GM06990 (cell line): ENCODE data around the gene MED10.

Experiments used
- DNase-seq: peaks from one replicate; pipeline ENCODE4 v3.0.0-alpha.2; 2011; ENCODE audit not compliant: insufficient read length; ENCODE audit errors: extremely low read depth
- H3K27me3 ChIP-seq: replicated peaks from 2 replicates; pipeline ENCODE4 v1.6.0; 2011; ENCODE audit warnings: low read length; ENCODE audit not compliant: control insufficient read depth, insufficient read depth
- H3K36me3 ChIP-seq: 2 replicates; pipeline ENCODE4 v1.5.1; 2011; ENCODE audit warnings: low read length; ENCODE audit not compliant: control insufficient read depth, insufficient read depth
- H3K4me3 ChIP-seq: replicated peaks from 2 replicates; pipeline ENCODE4 v1.5.1; 2011; ENCODE audit warnings: low read depth, mild to moderate bottlenecking, control low read depth, low read length
- TF ChIP-seq, protein P1 (sequence below): IDR thresholded peaks from 2 replicates; pipeline ENCODE4 v1.5.1; 2011; ENCODE audit warnings: low read length, control low read depth, mild to moderate bottlenecking, inconsistent platforms; ENCODE audit not compliant: insufficient read depth, poor library complexity, severe bottlenecking

MED10 gene

DNA sequence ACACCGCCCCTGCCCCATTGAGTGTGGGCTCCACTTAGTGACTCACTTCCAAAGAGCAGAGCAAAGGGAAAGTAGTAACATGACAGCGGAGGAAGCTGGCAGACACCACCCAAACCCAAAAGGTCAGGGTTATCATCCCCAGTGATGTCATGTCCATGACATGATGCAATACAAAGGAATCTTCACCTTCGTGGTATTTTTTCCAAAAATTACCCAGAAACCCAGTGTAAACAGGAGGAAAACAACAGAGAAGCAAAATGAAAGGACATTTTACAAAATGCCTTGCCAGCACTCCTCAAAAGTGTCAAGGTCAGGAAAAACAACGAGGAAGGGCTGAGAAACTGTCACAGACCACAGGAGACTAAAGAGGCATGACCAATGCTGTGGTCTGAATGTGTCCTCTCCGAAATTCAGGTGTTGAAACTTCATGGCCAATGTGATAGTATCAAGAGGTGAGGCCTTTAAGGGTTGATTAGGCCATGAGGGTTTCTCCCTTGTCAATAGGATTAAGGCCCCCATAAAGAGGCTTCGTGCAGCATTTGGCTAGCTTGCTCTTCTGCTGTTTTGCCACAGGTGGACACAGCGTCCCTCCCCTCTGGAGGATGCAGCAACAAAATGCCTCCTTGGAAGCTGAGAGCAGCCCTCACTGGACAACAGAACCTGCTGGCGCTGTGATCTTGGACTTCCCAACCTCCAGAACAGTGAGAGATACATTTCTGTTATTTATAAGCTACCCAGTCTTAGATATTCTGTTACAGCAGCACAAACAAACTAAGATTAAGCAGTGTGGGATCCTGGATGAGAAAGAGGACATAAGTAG is 30.5 kb upstream of the MED10 start:
- no peaks in the 10 kb centered on the region for H3K36me3 ChIP-seq
- H3K27me3 ChIP-seq = no peaks in the 10 kb centered on the region
- DNase-seq = no peak
- H3K4me3 ChIP-seq = no peak overlapping the region
- TF ChIP-seq, protein P1, sequence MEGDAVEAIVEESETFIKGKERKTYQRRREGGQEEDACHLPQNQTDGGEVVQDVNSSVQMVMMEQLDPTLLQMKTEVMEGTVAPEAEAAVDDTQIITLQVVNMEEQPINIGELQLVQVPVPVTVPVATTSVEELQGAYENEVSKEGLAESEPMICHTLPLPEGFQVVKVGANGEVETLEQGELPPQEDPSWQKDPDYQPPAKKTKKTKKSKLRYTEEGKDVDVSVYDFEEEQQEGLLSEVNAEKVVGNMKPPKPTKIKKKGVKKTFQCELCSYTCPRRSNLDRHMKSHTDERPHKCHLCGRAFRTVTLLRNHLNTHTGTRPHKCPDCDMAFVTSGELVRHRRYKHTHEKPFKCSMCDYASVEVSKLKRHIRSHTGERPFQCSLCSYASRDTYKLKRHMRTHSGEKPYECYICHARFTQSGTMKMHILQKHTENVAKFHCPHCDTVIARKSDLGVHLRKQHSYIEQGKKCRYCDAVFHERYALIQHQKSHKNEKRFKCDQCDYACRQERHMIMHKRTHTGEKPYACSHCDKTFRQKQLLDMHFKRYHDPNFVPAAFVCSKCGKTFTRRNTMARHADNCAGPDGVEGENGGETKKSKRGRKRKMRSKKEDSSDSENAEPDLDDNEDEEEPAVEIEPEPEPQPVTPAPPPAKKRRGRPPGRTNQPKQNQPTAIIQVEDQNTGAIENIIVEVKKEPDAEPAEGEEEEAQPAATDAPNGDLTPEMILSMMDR = no peak

DNA sequence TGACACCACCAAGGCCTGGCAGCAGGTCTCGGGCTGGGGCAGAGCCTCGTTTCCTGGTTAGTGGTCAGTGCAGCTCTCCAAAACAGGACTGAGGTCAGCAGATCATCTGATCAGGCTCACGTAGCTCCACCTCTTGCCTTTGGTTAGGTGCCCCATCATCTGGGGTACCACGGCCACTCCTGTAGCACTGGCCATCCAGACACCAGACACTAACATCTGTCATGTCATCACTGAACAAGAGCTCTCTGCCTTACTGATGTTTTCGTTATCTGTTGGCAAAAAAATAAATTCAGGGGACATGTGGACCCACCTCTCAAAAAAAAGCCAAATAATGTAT is 29.9 kb upstream of the MED10 start:
- DNase-seq = no peak
- no peaks in the 10 kb centered on the region for H3K27me3 ChIP-seq
- TF ChIP-seq, protein P1 = no peak
- H3K4me3 ChIP-seq = no peak overlapping the region
- no peaks in the 10 kb centered on the region for H3K36me3 ChIP-seq

DNA sequence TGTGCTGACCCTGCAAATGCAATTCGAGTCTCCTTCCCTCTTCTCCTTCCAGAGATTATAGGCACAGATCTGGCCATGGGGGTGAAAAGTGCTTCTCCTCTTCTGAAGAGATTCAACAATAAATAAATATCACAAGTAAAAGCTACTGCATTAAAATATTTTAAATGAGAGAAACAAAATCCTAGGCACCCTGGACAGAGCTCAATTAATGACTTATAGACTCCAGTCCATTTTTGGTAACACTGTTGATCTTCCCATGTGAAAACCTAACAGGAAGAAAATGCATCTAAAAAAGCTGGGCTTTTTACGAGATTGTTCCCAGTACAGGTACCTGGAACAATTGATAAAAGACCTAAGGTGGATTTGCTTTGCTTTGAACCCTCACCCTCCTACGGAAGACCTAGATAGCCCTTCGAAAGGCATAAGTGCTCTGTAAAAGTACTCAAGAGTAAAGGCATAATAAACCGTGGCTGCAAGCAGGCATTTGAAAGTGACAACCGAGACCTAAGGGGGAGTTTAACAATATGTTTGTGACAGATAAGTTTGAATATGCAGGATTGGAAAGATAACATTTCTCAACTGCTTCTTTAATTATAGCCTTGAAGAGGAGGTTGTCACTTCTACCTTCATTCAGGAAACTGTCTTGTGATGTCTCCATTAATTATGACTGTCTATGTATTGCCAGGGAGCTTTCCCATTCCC is 29.4 kb upstream of the MED10 start:
- Histone ChIP-seq H3K4me3 (no peak overlapping the region), H3K27me3 (no peaks in the 10 kb centered on the region), H3K36me3 (no peaks in the 10 kb centered on the region)
- DNase-seq = no peak
- TF ChIP-seq, protein P1 = no peak

DNA sequence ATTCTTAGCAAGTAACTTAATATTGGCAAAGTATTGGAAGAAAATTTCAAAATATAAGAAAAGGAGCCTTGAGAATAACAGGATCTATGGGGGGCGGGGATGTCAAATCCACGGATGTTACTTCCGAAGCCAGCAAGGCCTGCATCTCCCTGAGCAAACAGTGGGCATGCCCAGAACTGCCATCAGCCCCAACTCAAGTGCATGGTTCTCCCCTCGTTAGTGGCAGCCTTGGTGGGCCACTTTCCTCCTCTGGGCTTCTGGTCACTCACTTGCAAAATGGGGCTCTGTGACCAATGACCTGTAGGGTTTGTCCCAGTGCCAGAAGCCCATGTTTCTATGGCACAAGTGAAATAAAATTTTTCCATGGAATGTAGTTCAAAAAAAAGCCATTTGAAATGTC is 27.2 kb upstream of the MED10 start:
- TF ChIP-seq, protein P1 = no peak
- H3K36me3 ChIP-seq = no peaks in the 10 kb centered on the region
- DNase-seq = no peak
- H3K27me3 ChIP-seq = no peaks in the 10 kb centered on the region
- no peak overlapping the region for H3K4me3 ChIP-seq

DNA sequence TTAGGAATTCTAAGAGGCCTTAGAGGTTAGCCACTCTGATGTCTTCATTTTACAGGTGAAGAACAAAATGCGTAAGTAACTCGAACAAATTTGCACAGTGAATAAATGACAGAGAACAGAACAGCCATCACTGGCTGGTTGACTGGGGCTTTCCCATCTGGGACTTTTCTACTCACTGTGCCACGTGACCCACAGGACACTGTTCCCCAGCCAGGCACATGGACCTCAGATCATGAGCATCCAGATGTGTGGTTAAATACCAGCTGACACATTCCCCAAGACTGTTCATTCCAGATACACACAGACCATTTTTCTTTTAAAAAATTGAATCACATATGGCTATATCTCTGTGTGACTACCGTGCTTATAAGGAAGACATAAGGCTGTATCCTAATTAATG is 25.8 kb upstream of the MED10 start:
- H3K4me3 ChIP-seq = no peak overlapping the region
- H3K27me3 ChIP-seq = no peaks in the 10 kb centered on the region
- H3K36me3 ChIP-seq = no peaks in the 10 kb centered on the region
- no peak for DNase-seq
- TF ChIP-seq, protein P1 = no peak
